22Rv1 (cell line): Measurements from ENCODE around the gene SMYD4.

Source experiments
- ZFX ChIP-seq: fragments of 450-650 bp; IDR thresholded peaks from 2 replicates; pipeline ENCODE4 v1.6.1; 2017; ENCODE audit warnings: antibody characterized with exemption, borderline replicate concordance
- TF ChIP-seq, protein P1 (sequence below): fragments of 450-650 bp; IDR thresholded peaks from 2 replicates; pipeline ENCODE4 v1.5.1; 2017; ENCODE audit warnings: mild to moderate bottlenecking

DNA sequence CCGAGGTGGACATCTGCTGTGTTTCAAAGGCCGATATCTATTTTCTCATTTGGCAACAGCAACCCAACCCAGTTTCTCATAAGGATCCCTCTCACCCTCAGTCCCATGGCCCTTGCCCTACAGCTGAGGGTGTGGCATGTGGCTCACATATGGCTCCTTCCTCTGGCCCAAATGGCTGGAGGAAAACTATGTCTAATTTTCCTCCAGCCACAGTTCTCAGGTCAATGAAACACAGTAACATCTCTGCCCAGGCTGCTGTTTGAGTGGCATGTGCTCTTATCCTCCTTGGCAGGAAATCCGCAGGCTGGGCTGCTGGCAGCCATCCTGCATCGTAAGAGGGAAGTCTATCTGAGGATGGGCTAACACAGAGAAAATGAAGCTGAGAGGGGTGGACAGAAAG lies 43.8 kb downstream of the SMYD4 start:
- TF ChIP-seq, protein P1, sequence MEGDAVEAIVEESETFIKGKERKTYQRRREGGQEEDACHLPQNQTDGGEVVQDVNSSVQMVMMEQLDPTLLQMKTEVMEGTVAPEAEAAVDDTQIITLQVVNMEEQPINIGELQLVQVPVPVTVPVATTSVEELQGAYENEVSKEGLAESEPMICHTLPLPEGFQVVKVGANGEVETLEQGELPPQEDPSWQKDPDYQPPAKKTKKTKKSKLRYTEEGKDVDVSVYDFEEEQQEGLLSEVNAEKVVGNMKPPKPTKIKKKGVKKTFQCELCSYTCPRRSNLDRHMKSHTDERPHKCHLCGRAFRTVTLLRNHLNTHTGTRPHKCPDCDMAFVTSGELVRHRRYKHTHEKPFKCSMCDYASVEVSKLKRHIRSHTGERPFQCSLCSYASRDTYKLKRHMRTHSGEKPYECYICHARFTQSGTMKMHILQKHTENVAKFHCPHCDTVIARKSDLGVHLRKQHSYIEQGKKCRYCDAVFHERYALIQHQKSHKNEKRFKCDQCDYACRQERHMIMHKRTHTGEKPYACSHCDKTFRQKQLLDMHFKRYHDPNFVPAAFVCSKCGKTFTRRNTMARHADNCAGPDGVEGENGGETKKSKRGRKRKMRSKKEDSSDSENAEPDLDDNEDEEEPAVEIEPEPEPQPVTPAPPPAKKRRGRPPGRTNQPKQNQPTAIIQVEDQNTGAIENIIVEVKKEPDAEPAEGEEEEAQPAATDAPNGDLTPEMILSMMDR, result no peak
- TF ChIP-seq ZFX, result no peak
